K562 (cell line): ENCODE results near the gene RIOK3. TPM values are rescaled to one million over a fixed set of nuclear protein-coding genes. Genes with fewer than 3 reads are reported as not detected.

ENCODE experiments used
- ATAC-seq: fragments of 200-7000 bp; cut with Tn5 transposase; 3 replicates; pipeline ENCODE4 v1.9.1; 2020; ENCODE audit warnings: moderate library complexity
- BruUV-seq: library from RNA; stranded (reverse); fragments of 400-500 nt; replicated peaks from 2 replicates; lab custom pipeline; 2021; lab: Mats Ljungman, UMichigan
- CTCF ChIA-PET: fragments of 300-600 bp; formaldehyde crosslinking; extraction: SDS; loops from one replicate; lab custom pipeline; 2021; ENCODE audit warnings: low intra/inter-chr PET ratio; lab: Yijun Ruan, JAX
- POLR2A ChIA-PET: fragments of 300-600, 350-650 bp; sonication (Branson Sonifier 250); formaldehyde crosslinking; extraction: SDS; loops from one replicate; lab custom pipeline; 2021; ENCODE audit warnings: antibody characterized with exemption, inconsistent platforms; lab: Yijun Ruan, JAX
- DNase-seq, 4 experiments: peaks; one replicate each; pipeline versions ENCODE4 v3.0.0 to v3.0.0-alpha.2; 2011 to 2018; ENCODE audit warnings: low spot score in 3 of 4, mixed read lengths in 3 of 4; ENCODE audit errors: extremely low read depth in 1 of 4
- FAIRE-seq: peaks from 2 replicates; lab custom pipeline; 2011; peaks lifted over from hg19 to GRCh38; lab: Jason Lieb, UNC
- H2AFZ ChIP-seq: 2 replicates; pipeline ENCODE4 v1.6.0; 2011; ENCODE audit warnings: low read depth, low read length, control low read depth, inconsistent platforms
- H3K27ac ChIP-seq: fragments of 200-600 bp; 3 replicates; pipeline ENCODE4 v1.8.0; 2011; ENCODE audit warnings: low read depth, mild to moderate bottlenecking, control low read depth, inconsistent platforms, low read length, moderate library complexity, mixed read lengths; ENCODE audit errors: extremely low read depth
- H3K27me3 ChIP-seq, 2 experiments: fragments of 300-600 bp in 1 of 2; 2 replicates in 1 of 2; 3 replicates in 1 of 2; pipeline versions ENCODE4 v1.6.0 to v1.8.0; 2011; ENCODE audit warnings: inconsistent platforms in 2 of 2, low read length in 2 of 2, mild to moderate bottlenecking in 1 of 2, mixed read lengths in 1 of 2, moderate library complexity in 1 of 2; ENCODE audit not compliant: control insufficient read depth in 2 of 2, insufficient read depth in 2 of 2
- H3K36me3 ChIP-seq: fragments of 300-600 bp; 3 replicates; pipeline ENCODE4 v1.8.0; 2011; ENCODE audit warnings: mild to moderate bottlenecking, low read length, inconsistent platforms; ENCODE audit not compliant: control insufficient read depth, insufficient read depth
- H3K4me1 ChIP-seq, 2 experiments: fragments of 200-600 bp in 1 of 2; replicated peaks in 1 of 2; 2 replicates in 1 of 2; 3 replicates in 1 of 2; pipeline versions ENCODE4 v1.5.1 to v1.8.0; 2011; ENCODE audit warnings: inconsistent platforms in 2 of 2, low read length in 2 of 2, mild to moderate bottlenecking in 1 of 2, mixed read lengths in 1 of 2, moderate library complexity in 1 of 2; ENCODE audit not compliant: control insufficient read depth in 2 of 2, insufficient read depth in 2 of 2
- H3K4me2 ChIP-seq: 2 replicates; pipeline ENCODE4 v1.6.1; 2011; ENCODE audit warnings: low read length, control low read depth, inconsistent platforms, mixed read lengths; ENCODE audit not compliant: insufficient read depth
- H3K4me3 ChIP-seq: fragments of 200-600 bp; sonication (generic), shearing (Covaris generic); 2 replicates; pipeline ENCODE4 v1.5.1; 2016; ENCODE audit warnings: control low read depth, inconsistent platforms
- H3K79me2 ChIP-seq: fragments of 200-600 bp; 3 replicates; pipeline ENCODE4 v1.8.0; 2011; ENCODE audit warnings: low read length, inconsistent platforms; ENCODE audit not compliant: control insufficient read depth, insufficient read depth
- H3K9ac ChIP-seq, 2 experiments: 2 replicates each; pipeline versions ENCODE4 v1.6.0 to v1.6.1; 2011; ENCODE audit warnings: low read depth in 2 of 2, low read length in 2 of 2, control low read depth in 1 of 2, inconsistent platforms in 1 of 2, mild to moderate bottlenecking in 1 of 2, mixed read lengths in 1 of 2; ENCODE audit not compliant: insufficient read depth in 1 of 2
- H3K9me1 ChIP-seq: one replicate; pipeline ENCODE4 v1.6.0; 2011; ENCODE audit warnings: inconsistent platforms, mild to moderate bottlenecking, low read length, moderate library complexity; ENCODE audit not compliant: control insufficient read depth, insufficient read depth
- H3K9me3 ChIP-seq: replicated peaks from 2 replicates; pipeline ENCODE4 v1.5.1; 2011; ENCODE audit warnings: low read depth, low read length, inconsistent platforms; ENCODE audit not compliant: control insufficient read depth, insufficient read depth
- H4K20me1 ChIP-seq: replicated peaks from 2 replicates; pipeline ENCODE4 v1.6.1; 2011; ENCODE audit warnings: low read length, inconsistent platforms, mixed read lengths; ENCODE audit not compliant: control insufficient read depth, insufficient read depth
- ATF3 ChIP-seq, 2 experiments: fragments of 450-650 bp in 1 of 2; sonication (generic) in 1 of 2; formaldehyde crosslinking in 1 of 2; IDR thresholded peaks in 1 of 2; conservative IDR thresholded peaks in 1 of 2; 2 replicates each; pipeline versions ENCODE4 v1.6.1 to v1.8.1; 2016 to 2023; ENCODE audit warnings: mild to moderate bottlenecking in 2 of 2, moderate library complexity in 2 of 2, inconsistent platforms in 1 of 2, missing genetic modification reagents in 1 of 2
- BHLHE40 ChIP-seq: IDR thresholded peaks from 2 replicates; pipeline ENCODE4 v1.6.1; 2011; ENCODE audit warnings: low read length, improper control_type of control experiment
- CREB1 ChIP-seq, 2 experiments: sonication (generic) in 1 of 2; formaldehyde crosslinking in 1 of 2; IDR thresholded peaks; 2 replicates each; pipeline versions ENCODE4 v1.6.1 to v1.8.0; 2012 to 2022; ENCODE audit warnings: inconsistent platforms in 1 of 2, mild to moderate bottlenecking in 1 of 2, missing genetic modification reagents in 1 of 2, moderate library complexity in 1 of 2
- EGR1 ChIP-seq: fragments of 450-650 bp; conservative IDR thresholded peaks from 2 replicates; pipeline ENCODE4 v1.6.1; 2017; ENCODE audit warnings: mild to moderate bottlenecking
- ETS2 ChIP-seq: IDR thresholded peaks from 2 replicates; pipeline ENCODE4 v1.6.1; 2016; ENCODE audit warnings: borderline replicate concordance, missing genetic modification characterization, mild to moderate bottlenecking, moderate library complexity, missing compliant biosample characterization; ENCODE audit not compliant: poor library complexity, severe bottlenecking
- GATAD2B ChIP-seq: fragments of 450-650 bp; IDR thresholded peaks from 2 replicates; pipeline ENCODE4 v1.6.1; 2017; ENCODE audit warnings: mild to moderate bottlenecking, borderline replicate concordance
- HDAC6 ChIP-seq: IDR thresholded peaks from 2 replicates; pipeline ENCODE4 v1.6.1; 2012; ENCODE audit warnings: low read depth, mild to moderate bottlenecking, control low read depth, inconsistent platforms, low read length, moderate library complexity
- HDGF ChIP-seq: fragments of 450-650 bp; IDR thresholded peaks from 2 replicates; pipeline ENCODE4 v1.6.1; 2016
- HLTF ChIP-seq: fragments of 450-650 bp; IDR thresholded peaks from 2 replicates; pipeline ENCODE4 v1.6.1; 2016
- MCM2 ChIP-seq: fragments of 450-650 bp; IDR thresholded peaks from 2 replicates; pipeline ENCODE4 v1.6.1; 2017; ENCODE audit warnings: low read depth, mild to moderate bottlenecking
- NELFE ChIP-seq: IDR thresholded peaks from 2 replicates; pipeline ENCODE4 v1.6.1; 2011; ENCODE audit warnings: mild to moderate bottlenecking; ENCODE audit not compliant: insufficient read depth, insufficient read length
- PCBP2 ChIP-seq: fragments of 200-400 bp; formaldehyde crosslinking; IDR thresholded peaks from 2 replicates; pipeline ENCODE4 v1.6.1; 2018; ENCODE audit warnings: low read length, low read depth, mild to moderate bottlenecking, moderate library complexity; ENCODE audit not compliant: poor library complexity, severe bottlenecking
- PHF20 ChIP-seq: fragments of 450-650 bp; IDR thresholded peaks from 2 replicates; pipeline ENCODE4 v1.6.1; 2018; ENCODE audit not compliant: partially characterized antibody
- POLR2AphosphoS5 ChIP-seq: IDR thresholded peaks from 2 replicates; pipeline ENCODE4 v1.6.1; 2011; ENCODE audit warnings: mild to moderate bottlenecking, low read depth, low read length, moderate library complexity; ENCODE audit not compliant: control insufficient read depth, insufficient read depth
- POU5F1 ChIP-seq: fragments of 150-350 bp; IDR thresholded peaks from 2 replicates; pipeline ENCODE4 v1.6.1; 2014; ENCODE audit warnings: borderline replicate concordance, low read length, low read depth, mild to moderate bottlenecking; ENCODE audit not compliant: partially characterized antibody
- TRIM28 ChIP-seq: fragments of 450-650 bp; IDR thresholded peaks from 2 replicates; pipeline ENCODE4 v1.6.1; 2017
- ZKSCAN8 ChIP-seq: fragments of 200-800 bp; sonication (Bioruptor generic); IDR thresholded peaks from 2 replicates; pipeline ENCODE4 v1.6.1; 2016; ENCODE audit warnings: missing genetic modification characterization, missing compliant biosample characterization
- ZNF143 ChIP-seq: sonication (generic); formaldehyde crosslinking; IDR thresholded peaks from 2 replicates; pipeline ENCODE4 v1.9.0; 2022; ENCODE audit warnings: mild to moderate bottlenecking, missing genetic modification reagents
- ZNF3 ChIP-seq: fragments of 250-450 bp; sonication (Bioruptor Pico); IDR thresholded peaks from 2 replicates; pipeline ENCODE4 v1.5.0; 2021; ENCODE audit warnings: mild to moderate bottlenecking, moderate library complexity
- ZNF586 ChIP-seq: fragments of 450-650 bp; formaldehyde crosslinking; conservative IDR thresholded peaks from 2 replicates; pipeline ENCODE4 v1.4.0; 2020; ENCODE audit warnings: mild to moderate bottlenecking, moderate library complexity
- ZNF780A ChIP-seq: fragments of 250-450 bp; sonication (Bioruptor Pico); IDR thresholded peaks from 2 replicates; pipeline ENCODE4 v1.5.0; 2021; ENCODE audit warnings: mild to moderate bottlenecking
- WGBS: fragments of 100-300 bp; shearing (Covaris generic); methylation state at CpG from one replicate; pipeline ENCODE4 v1.1.6; 2016; ENCODE audit warnings: low coverage, mixed read lengths; ENCODE audit not compliant: insufficient coverage; ENCODE audit errors: missing lambda C conversion rate; 5-methylcytosine and 5-hydroxymethylcytosine counted together
- in situ Hi-C: fragments of 300-500 bp; cut with MboI; formaldehyde crosslinking; loops from 4 replicates; pipeline ENCODE4 v1.15.0; 2018; ENCODE audit warnings: inconsistent platforms, mixed read lengths
- intact Hi-C: fragments of 100-400 bp; cut with micrococcal nuclease; formaldehyde crosslinking; loops from 2 replicates; pipeline ENCODE4 v1.14.2; 2022
- polyA plus RNA-seq, 8 experiments: library from polyadenylated mRNA; depleted of rRNA in 4 of 8; stranded (reverse) in 5 of 8; unstranded in 3 of 8; fragments of >200 nt; fragmentation: Nextera tagmentation in 2 of 8; fragmentation: Illumina TruSeq in 1 of 8; extraction: Ambion mirVana in 2 of 8; extraction: Trizol in 1 of 8; gene quantifications; 2 replicates each; pipeline versions ENCODE4 v1.2.1 to v1.2.3, GENCODE V29; 2011 to 2014; ENCODE audit warnings: inconsistent platforms in 1 of 8, missing spikeins in 1 of 8
- total RNA-seq, 7 experiments: library from RNA; depleted of rRNA in 6 of 7; stranded (reverse); fragments of >200 nt in 6 of 7; fragmentation: Illumina TruSeq in 2 of 7; extraction: Trizol in 2 of 7; gene quantifications; 2 replicates each; pipeline versions ENCODE4 v1.2.1 to v1.2.3, GENCODE V29; 2011 to 2021; ENCODE audit warnings: low replicate concordance in 1 of 7
- TF ChIP-seq, protein P1 (sequence below): fragments of 450-650 bp; formaldehyde crosslinking; IDR thresholded peaks from 2 replicates; pipeline ENCODE4 v1.4.0; 2020; ENCODE audit warnings: mild to moderate bottlenecking

The RIOK3 gene
- total and polyA plus RNA-seq, 9 of the 15 experiments (the other 6 are each of a cell fraction or from before 2014, with no cell fraction given) = 21.4 to 89.5 (median 62.9) TPM

- H3K27ac ChIP-seq = no peak overlapping the region
- peaks cover 90% of the 10 kb centered on the region for H3K36me3 ChIP-seq
- no peaks in the 10 kb centered on the region; a peak in 1 of 5 replicates for H3K4me1 ChIP-seq
- no peaks in the 10 kb centered on the region for H3K79me2 ChIP-seq
- H3K4me2 ChIP-seq = no peak overlapping the region
- no TSS peak for BruUV-seq
- no peak for ATAC-seq
- DNase-seq = no peak
- H3K9me1 ChIP-seq = no peaks in the 10 kb centered on the region
- in situ Hi-C loops = loop anchor here (5.0 kb wide), 1 partner anchor 68 kb away; the partner anchor contains the start of gene NPC1
- H3K4me3 ChIP-seq = no peak overlapping the region
- H2AFZ ChIP-seq = no peak overlapping the region
- H3K9ac ChIP-seq = no peak overlapping the region
- intact Hi-C loops = no loop called here
- FAIRE-seq = peak; percentile 6
- H4K20me1 ChIP-seq = no peaks in the 10 kb centered on the region
- no peaks in the 10 kb centered on the region for H3K9me3 ChIP-seq
- WGBS = 75% methylated on average over 4 of the region's 4 CpGs
- CTCF ChIA-PET = no interaction called here
- no peaks in the 10 kb centered on the region for H3K27me3 ChIP-seq
- POLR2A ChIA-PET = interaction anchor here (0.6 to 0.8 kb wide), 2 partner anchors 15 to 52 kb away, joined by 3 to 6 read pairs; no protein-coding TSS in a partner anchor
- TF ChIP-seq HDGF (no peak), ZNF586 (CRISPR knock-in tag) (no peak), CREB1 (IDR thresholded peaks at IDR 0.05) (no peak), CREB1 (CRISPR knock-in tag; IDR thresholded peaks at IDR 0.05) (0 out of 2 replicates have a peak, but pooled peaks have one; percentile 28), MCM2 (no peak), HDAC6 (no peak), POLR2AphosphoS5 (no peak), BHLHE40 (peak; percentile 37; the same call in 1 of the 2 replicates), NELFE (no peak), GATAD2B (no peak), POU5F1 (no peak), ZNF780A (CRISPR knock-in tag) (no peak), TRIM28 (no peak), EGR1 (no peak), ZKSCAN8 (CRISPR knock-in tag) (no peak), ETS2 (tag) (no peak), PHF20 (no peak), HLTF (no peak), ATF3 (IDR thresholded peaks at IDR 0.05) (peak; percentile 64; the same call in 1 of the 2 replicates), ATF3 (CRISPR knock-in tag; conservative IDR thresholded peaks at IDR 0.05) (no peak), PCBP2 (no peak), ZNF143 (CRISPR knock-in tag) (no peak), ZNF3 (no peak)
- TF ChIP-seq, protein P1, sequence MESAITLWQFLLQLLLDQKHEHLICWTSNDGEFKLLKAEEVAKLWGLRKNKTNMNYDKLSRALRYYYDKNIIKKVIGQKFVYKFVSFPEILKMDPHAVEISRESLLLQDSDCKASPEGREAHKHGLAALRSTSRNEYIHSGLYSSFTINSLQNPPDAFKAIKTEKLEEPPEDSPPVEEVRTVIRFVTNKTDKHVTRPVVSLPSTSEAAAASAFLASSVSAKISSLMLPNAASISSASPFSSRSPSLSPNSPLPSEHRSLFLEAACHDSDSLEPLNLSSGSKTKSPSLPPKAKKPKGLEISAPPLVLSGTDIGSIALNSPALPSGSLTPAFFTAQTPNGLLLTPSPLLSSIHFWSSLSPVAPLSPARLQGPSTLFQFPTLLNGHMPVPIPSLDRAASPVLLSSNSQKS = no peak
Measured at GRCh38 chr18:23519734-23520133, 66.6 kb downstream of the RIOK3 start.
